B cell (primary cell): ENCODE data around the gene PCBP2. TPM values are rescaled to one million over a fixed set of nuclear protein-coding genes. Genes with fewer than 3 reads are reported as not detected.
A peak's percentile ranks its signal among the peaks of the same experiment; 100 is the strongest.

Experiments
- ATAC-seq: fragments of 200-7000 bp; cut with Tn5 transposase; one replicate; pipeline ENCODE4 v1.10.0; 2021; ENCODE audit warnings: low read depth, mild to moderate bottlenecking, moderate number of reproducible peaks, moderate library complexity
- CTCF ChIA-PET: fragments of 350-600 bp; sonication (Branson Sonifier 250); formaldehyde crosslinking; loops from one replicate; lab custom pipeline; 2021; ENCODE audit warnings: antibody characterized with exemption, inconsistent platforms; lab: Charles Lee
- POLR2A ChIA-PET: fragments of 350-600 bp; sonication (Branson Sonifier 250); formaldehyde crosslinking; loops from one replicate; lab custom pipeline; 2021; ENCODE audit warnings: antibody characterized with exemption; lab: Charles Lee
- DNase-seq: peaks from one replicate; pipeline ENCODE4 v3.0.0; 2013
- H2AFZ ChIP-seq: 2 replicates; pipeline ENCODE4 v1.6.1; 2012; ENCODE audit warnings: mild to moderate bottlenecking, low read depth, low read length; ENCODE audit not compliant: insufficient read depth, poor library complexity, severe bottlenecking
- H3K27ac ChIP-seq, 2 donors: 1 replicate in 1 of 2; 2 replicates in 1 of 2; pipeline ENCODE4 v1.5.1; 2012 to 2013; ENCODE audit warnings: low read length in 2 of 2, mild to moderate bottlenecking in 2 of 2, moderate library complexity in 1 of 2
- H3K27me3 ChIP-seq, 4 experiments: fragments of 200-600 bp in 1 of 4; sonication (generic) in 1 of 4; replicated peaks in 1 of 4; 1 replicate in 2 of 4; 2 replicates in 2 of 4; pipeline versions ENCODE4 v1.6.1 to v1.7.0; 2013 to 2016; ENCODE audit warnings: low read length in 3 of 4, mild to moderate bottlenecking in 2 of 4, mixed read lengths in 1 of 4, moderate library complexity in 1 of 4; ENCODE audit not compliant: insufficient read depth in 4 of 4, control insufficient read depth in 3 of 4; ENCODE audit errors: control extremely low read depth in 1 of 4
- H3K36me3 ChIP-seq, 2 experiments: replicated peaks in 1 of 2; 1 replicate in 1 of 2; 2 replicates in 1 of 2; pipeline versions ENCODE4 v1.6.1 to v1.7.1; 2013; ENCODE audit warnings: low read length in 1 of 2; ENCODE audit not compliant: insufficient read depth in 2 of 2, control insufficient read depth in 1 of 2; ENCODE audit errors: control extremely low read depth in 1 of 2, extremely low read depth in 1 of 2
- H3K4me1 ChIP-seq, 2 donors: fragments of 200-600 bp in 1 of 2; sonication (generic) in 1 of 2; 1 replicate in 1 of 2; 2 replicates in 1 of 2; pipeline versions ENCODE4 v1.5.1 to v1.6.1; 2013 to 2017; ENCODE audit warnings: low read length in 2 of 2; ENCODE audit not compliant: control insufficient read depth in 2 of 2, insufficient read depth in 2 of 2
- H3K4me2 ChIP-seq: replicated peaks from 2 replicates; pipeline ENCODE3; 2012; ENCODE audit warnings: mild to moderate bottlenecking, low read depth, low read length; ENCODE audit not compliant: poor library complexity, severe bottlenecking
- H3K4me3 ChIP-seq, 5 experiments: fragments of 200-600 bp in 1 of 5; sonication (generic) in 1 of 5; 1 replicate in 3 of 5; 2 replicates in 2 of 5; pipeline versions ENCODE4 v1.5.1 to v1.7.0; 2011 to 2016; ENCODE audit warnings: low read length in 4 of 5, mild to moderate bottlenecking in 4 of 5, low read depth in 2 of 5, control low read depth in 1 of 5, moderate library complexity in 1 of 5; ENCODE audit not compliant: insufficient read depth in 1 of 5; ENCODE audit errors: control extremely low read depth in 1 of 5, extremely low read depth in 1 of 5
- H3K79me2 ChIP-seq: fragments of 200-600 bp; sonication (generic); one replicate; pipeline ENCODE4 v1.6.0; 2016; ENCODE audit warnings: low read length; ENCODE audit not compliant: control insufficient read depth, insufficient read depth
- H3K9ac ChIP-seq: fragments of 200-600 bp; sonication (generic); 2 replicates; pipeline ENCODE4 v1.6.1; 2017; ENCODE audit warnings: mild to moderate bottlenecking, low read length, moderate library complexity
- H3K9me3 ChIP-seq, 3 donors: one replicate each; pipeline versions ENCODE4 v1.6.1 to v1.7.1; 2013; ENCODE audit warnings: low read length in 2 of 3; ENCODE audit not compliant: control insufficient read depth in 2 of 3, insufficient read depth in 1 of 3; ENCODE audit errors: control extremely low read depth in 1 of 3
- H4K20me1 ChIP-seq: 2 replicates; pipeline ENCODE4 v1.6.0; 2012; ENCODE audit warnings: mild to moderate bottlenecking, low read length; ENCODE audit not compliant: insufficient read depth, control insufficient read depth, poor library complexity, severe bottlenecking
- H3K27ac Mint-ChIP-seq: one replicate; pipeline ENCODE4 v1.8.0; 2021; ENCODE audit warnings: mixed read lengths
- H3K27me3 Mint-ChIP-seq: one replicate; pipeline ENCODE4 v1.8.0; 2021; ENCODE audit warnings: mixed read lengths
- H3K4me1 Mint-ChIP-seq: one replicate; pipeline ENCODE4 v1.8.0; 2021; ENCODE audit warnings: mixed read lengths
- H3K4me3 Mint-ChIP-seq: one replicate; pipeline ENCODE4 v1.8.0; 2021; ENCODE audit warnings: mixed read lengths
- H3K9me3 Mint-ChIP-seq: one replicate; pipeline ENCODE4 v1.8.0; 2022; ENCODE audit warnings: mixed read lengths; ENCODE audit not compliant: insufficient read depth
- EZH2 ChIP-seq: IDR thresholded peaks from 2 replicates; pipeline ENCODE4 v1.6.1; 2012; ENCODE audit warnings: borderline replicate concordance, low read depth, mild to moderate bottlenecking, moderate library complexity, low read length; ENCODE audit not compliant: insufficient read depth, poor library complexity, severe bottlenecking
- WGBS: methylation state at CpG from one replicate; pipeline ENCODE4 v1.1.5; 2013; ENCODE audit warnings: missing lambda C conversion rate; ENCODE audit not compliant: insufficient coverage; 5-methylcytosine and 5-hydroxymethylcytosine counted together
- intact Hi-C: fragments of 100-400 bp; cut with micrococcal nuclease; formaldehyde crosslinking; loops from one replicate; pipeline ENCODE4 v1.10.0; 2022
- polyA plus RNA-seq: library from polyadenylated mRNA; depleted of rRNA; stranded (reverse); fragments of >200 nt; gene quantifications from 2 replicates; pipeline ENCODE4 v1.2.3, GENCODE V29; 2012
- total RNA-seq, 2 donors: library from RNA; stranded (reverse); fragments of 120-200 nt in 1 of 2; gene quantifications; 1 replicate in 1 of 2; 2 replicates in 1 of 2; pipeline versions ENCODE4 v1.2.3 to v1.2.4, GENCODE V29; 2013 to 2022
- TF ChIP-seq, protein P1 (sequence below): fragments of 200-600 bp; IDR thresholded peaks from one replicate; pipeline ENCODE4 v1.8.0; 2022; ENCODE audit warnings: antibody characterized with exemption, mild to moderate bottlenecking

PCBP2 gene
- total and polyA plus RNA-seq, 2 donors (not counting 1 experiment from before 2014, with no cell fraction given) = 492 to 944 TPM

- no peak within 1 kb of the TSS for H3K27ac Mint-ChIP-seq
Measured at GRCh38 chr12:53506881-53507602, 55.1 kb downstream of the PCBP2 start, which contains the start of gene NPFF. Gene NPFF (minus strand): TSS chr12:53507484. CDS start chr12:53507474, 10 bp downstream.

GRCh38 chr12:53507603-53507885 lies 55.6 kb downstream of the PCBP2 start:
- TF ChIP-seq, protein P1, sequence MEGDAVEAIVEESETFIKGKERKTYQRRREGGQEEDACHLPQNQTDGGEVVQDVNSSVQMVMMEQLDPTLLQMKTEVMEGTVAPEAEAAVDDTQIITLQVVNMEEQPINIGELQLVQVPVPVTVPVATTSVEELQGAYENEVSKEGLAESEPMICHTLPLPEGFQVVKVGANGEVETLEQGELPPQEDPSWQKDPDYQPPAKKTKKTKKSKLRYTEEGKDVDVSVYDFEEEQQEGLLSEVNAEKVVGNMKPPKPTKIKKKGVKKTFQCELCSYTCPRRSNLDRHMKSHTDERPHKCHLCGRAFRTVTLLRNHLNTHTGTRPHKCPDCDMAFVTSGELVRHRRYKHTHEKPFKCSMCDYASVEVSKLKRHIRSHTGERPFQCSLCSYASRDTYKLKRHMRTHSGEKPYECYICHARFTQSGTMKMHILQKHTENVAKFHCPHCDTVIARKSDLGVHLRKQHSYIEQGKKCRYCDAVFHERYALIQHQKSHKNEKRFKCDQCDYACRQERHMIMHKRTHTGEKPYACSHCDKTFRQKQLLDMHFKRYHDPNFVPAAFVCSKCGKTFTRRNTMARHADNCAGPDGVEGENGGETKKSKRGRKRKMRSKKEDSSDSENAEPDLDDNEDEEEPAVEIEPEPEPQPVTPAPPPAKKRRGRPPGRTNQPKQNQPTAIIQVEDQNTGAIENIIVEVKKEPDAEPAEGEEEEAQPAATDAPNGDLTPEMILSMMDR = no peak
- Histone ChIP-seq H3K79me2 (peaks cover 9% of the 10 kb centered on the region), H3K4me3 (no peak overlapping the region), H3K9me3 (no peaks in the 10 kb centered on the region), H3K27me3 (no peaks in the 10 kb centered on the region), H3K36me3 (peaks cover 0 to 38% of the 10 kb centered on the region in 2 experiments), H2AFZ (no peak overlapping the region), H4K20me1 (no peaks in the 10 kb centered on the region), H3K27ac (no peak overlapping the region), H3K9ac (no peak overlapping the region), H3K4me1 (peaks cover 6 to 8% of the 10 kb centered on the region in 2 donors), H3K4me2 (no peak overlapping the region)
- ChIA-PET CTCF (interaction anchor here (0.7 to 4.4 kb wide), 11 partner anchors 8 to 209 kb away, joined by 3 to 63 read pairs (median 22); partner anchors contain the start of genes AMHR2, MAP3K12, MYG1 and TARBP2), POLR2A (interaction anchor here (0.6 kb wide), 1 partner anchor 90 kb away, joined by 3 read pairs; no protein-coding TSS in a partner anchor)
- Mint-ChIP-seq H3K4me3 (no peak overlapping the region), H3K27me3 (no peaks in the 10 kb centered on the region), H3K27ac (no peak overlapping the region), H3K9me3 (no peaks in the 10 kb centered on the region), H3K4me1 (peaks cover 10% of the 10 kb centered on the region)
- ATAC-seq = no peak
- 93% methylated on average over 2 of the region's 4 CpGs for WGBS
- intact Hi-C loops = loop anchor here (5.0 kb wide), 1 partner anchor 35 kb away; no protein-coding TSS in a partner anchor
- no peak for DNase-seq

More at GRCh38 chr12:53506881-53507602, 55.1 kb downstream of the PCBP2 start, which contains the start of gene NPFF:
- ChIA-PET POLR2A (no interaction called here), CTCF (interaction anchor here (0.7 to 4.4 kb wide), 5 partner anchors 29 to 162 kb away, joined by 3 to 63 read pairs (median 22); partner anchors contain the start of gene AMHR2)
- Histone ChIP-seq H3K4me1 (peaks cover 8 to 10% of the 10 kb centered on the region in 2 donors), H3K36me3 (peaks cover 0 to 33% of the 10 kb centered on the region in 2 experiments), H3K9me3 (no peaks in the 10 kb centered on the region), H3K4me3 (no peak within 1 kb of the TSS), H3K79me2 (peaks cover 14% of the 10 kb centered on the region), H3K27me3 (no peaks in the 10 kb centered on the region), H3K9ac (no peak within 1 kb of the TSS), H3K27ac (no peak within 1 kb of the TSS), H3K4me2 (no peak within 1 kb of the TSS), H2AFZ (peak within 1 kb of the TSS; percentile 57), H4K20me1 (no peaks in the 10 kb centered on the region)
- intact Hi-C loops = loop anchor here (5.0 kb wide), 1 partner anchor 35 kb away; no protein-coding TSS in a partner anchor
- H3K4me3 Mint-ChIP-seq = no peak within 1 kb of the TSS
- no peaks in the 10 kb centered on the region for H3K9me3 Mint-ChIP-seq
- 94% methylated on average over 9 of the region's 9 CpGs for WGBS
- DNase-seq (no peak), ATAC-seq (no peak)
- TF ChIP-seq, protein P1 = no peak
- TF ChIP-seq EZH2 = no peak
- H3K27me3 Mint-ChIP-seq = no peaks in the 10 kb centered on the region
- peaks cover 12% of the 10 kb centered on the region for H3K4me1 Mint-ChIP-seq
